Stimulated activated naive B cell treated with anti-CD40 and anti-IgM and Interleukin-4, amounts not matched to agents 10 μg/mL and 1 μg/mL and 100 μg/mL, for 72 hours (primary cell): ENCODE results near the gene SMCR8.
"Not testable (repeated sequence)": the region's sequence is repeated elsewhere in the genome, so short reads cannot be mapped to it uniquely, and the experiment has no call there.

ENCODE experiments used
- ATAC-seq, 2 donors: fragments of 150-1000 bp; cut with Tn5 transposase; replicated peaks; 2 replicates each; pipeline ENCODE4 v1.10.0; 2021; ENCODE audit warnings: moderate library complexity in 1 of 2
- DNase-seq: peaks from one replicate; pipeline ENCODE4 v3.0.0; 2021
- H3K27ac Mint-ChIP-seq: one replicate; pipeline ENCODE4 v1.8.0; 2022; ENCODE audit warnings: mild to moderate bottlenecking, mixed read lengths
- H3K27me3 Mint-ChIP-seq, 2 donors: one replicate each; pipeline ENCODE4 v1.8.0; 2022; ENCODE audit warnings: mixed read lengths in 2 of 2
- H3K36me3 Mint-ChIP-seq, 2 donors: one replicate each; pipeline ENCODE4 v1.8.0; 2022; ENCODE audit warnings: mixed read lengths in 2 of 2, mild to moderate bottlenecking in 1 of 2
- H3K4me1 Mint-ChIP-seq, 2 donors: one replicate each; pipeline ENCODE4 v1.8.0; 2022; ENCODE audit warnings: mixed read lengths in 2 of 2, mild to moderate bottlenecking in 1 of 2
- H3K4me3 Mint-ChIP-seq, 2 donors: one replicate each; pipeline ENCODE4 v1.8.0; 2022; ENCODE audit warnings: mild to moderate bottlenecking in 2 of 2, mixed read lengths in 2 of 2, moderate library complexity in 1 of 2
- H3K9me3 Mint-ChIP-seq, 2 donors: one replicate each; pipeline ENCODE4 v1.8.0; 2022; ENCODE audit warnings: mixed read lengths in 2 of 2, mild to moderate bottlenecking in 1 of 2

SMCR8 gene

DNA sequence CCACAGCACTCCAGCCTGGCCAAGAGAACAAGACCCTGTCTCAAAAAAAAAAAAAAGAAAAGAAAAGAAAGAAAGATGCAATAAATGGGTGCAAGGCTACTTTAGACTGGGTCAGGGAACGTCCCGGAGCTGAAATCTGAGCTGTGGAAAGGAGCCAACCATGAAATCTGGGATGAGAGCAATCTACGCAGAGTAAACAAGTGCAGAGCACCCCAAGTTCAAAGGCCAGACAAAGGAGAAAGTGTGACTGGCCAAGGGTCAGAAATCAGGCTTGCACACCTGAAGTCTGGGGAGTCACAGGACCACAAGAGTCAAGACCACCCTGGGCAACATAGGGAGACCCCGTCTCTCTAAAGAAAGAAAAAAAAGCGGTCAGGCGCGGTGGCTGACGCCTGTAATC, 45.4 kb downstream of the SMCR8 start:
- DNase-seq (no peak), ATAC-seq (no peak)
- Mint-ChIP-seq H3K27ac (no peak overlapping the region), H3K9me3 (no peaks in the 10 kb centered on the region), H3K27me3 (no peaks in the 10 kb centered on the region), H3K36me3 (peaks cover 2 to 16% of the 10 kb centered on the region in 2 donors), H3K4me1 (peaks cover 8 to 16% of the 10 kb centered on the region in 2 donors), H3K4me3 (no peak overlapping the region)

DNA sequence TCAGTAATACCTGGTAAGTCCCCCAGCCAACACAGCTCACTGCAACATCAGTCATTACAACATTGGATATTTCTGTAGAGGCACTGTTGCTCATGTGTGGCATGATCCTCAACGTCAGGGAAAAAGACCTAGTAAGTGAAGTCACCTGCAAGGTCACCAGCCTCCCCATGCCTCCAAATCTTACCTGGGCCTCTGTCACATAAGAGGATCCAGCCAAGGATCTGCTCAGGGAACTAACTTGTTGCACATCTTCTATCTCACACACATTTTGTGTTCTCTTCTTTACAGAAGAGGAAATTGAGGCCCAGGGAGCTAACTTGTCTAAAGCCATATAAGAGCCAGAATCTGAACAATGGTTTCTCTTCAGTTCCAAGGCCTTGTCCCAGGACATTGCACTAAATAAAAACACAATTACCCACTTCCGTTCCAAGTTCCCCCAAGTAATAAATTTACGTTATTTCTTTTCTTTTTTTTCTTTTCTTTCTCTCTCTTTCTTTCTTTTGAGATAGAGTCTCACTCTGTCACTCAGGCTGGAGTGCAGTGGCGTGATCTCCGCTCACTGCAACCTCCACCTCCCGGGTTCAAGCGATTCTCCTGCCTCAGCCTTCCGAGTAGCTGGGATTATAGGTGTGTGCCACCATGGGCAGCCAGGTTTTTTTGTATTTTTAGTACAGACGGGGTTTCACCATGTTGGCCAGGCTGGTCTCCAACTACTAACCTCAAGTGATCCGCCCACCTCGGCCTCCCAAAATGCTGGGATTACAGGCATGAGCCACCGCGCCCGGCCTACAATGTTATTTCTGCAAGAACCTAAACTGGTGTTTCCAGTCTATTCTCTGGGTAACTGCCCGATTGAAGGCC, 47.0 kb downstream of the SMCR8 start:
- Mint-ChIP-seq H3K27ac (no peak overlapping the region), H3K27me3 (no peaks in the 10 kb centered on the region), H3K36me3 (peaks cover 2 to 9% of the 10 kb centered on the region in 2 donors), H3K4me3 (peak overlapping the region; percentile 93 to 96), H3K4me1 (peaks cover 8 to 16% of the 10 kb centered on the region in 2 donors), H3K9me3 (no peaks in the 10 kb centered on the region)
- ATAC-seq (no peak), DNase-seq (no peak)

DNA sequence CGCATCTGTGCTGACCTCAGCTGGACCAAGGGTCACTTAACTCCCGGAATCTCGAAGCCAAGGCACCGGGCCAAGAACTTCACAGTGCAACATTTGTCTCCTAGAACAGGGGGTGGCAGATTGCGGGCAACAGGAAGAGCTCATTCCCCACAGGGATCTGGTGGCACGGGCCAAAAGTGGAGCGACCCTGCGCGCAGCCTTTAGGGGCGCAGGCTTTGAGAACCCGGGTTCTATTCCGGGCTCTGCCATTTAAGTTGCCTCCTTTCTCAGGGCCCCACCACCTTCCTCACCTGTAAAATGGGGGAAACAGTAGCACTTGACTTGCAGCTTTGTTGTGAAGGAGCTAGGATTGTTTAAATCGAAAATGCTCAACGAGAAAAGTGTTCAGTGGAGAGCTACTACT, 47.6 kb downstream of the SMCR8 start:
- Mint-ChIP-seq H3K4me3 (peak overlapping the region; percentile 93 to 96), H3K27me3 (no peaks in the 10 kb centered on the region), H3K36me3 (peaks cover 2 to 9% of the 10 kb centered on the region in 2 donors), H3K4me1 (peaks cover 8 to 16% of the 10 kb centered on the region in 2 donors), H3K9me3 (no peaks in the 10 kb centered on the region), H3K27ac (no peak overlapping the region)
- no peak for DNase-seq
- ATAC-seq = peak; percentile 15 to 22

DNA sequence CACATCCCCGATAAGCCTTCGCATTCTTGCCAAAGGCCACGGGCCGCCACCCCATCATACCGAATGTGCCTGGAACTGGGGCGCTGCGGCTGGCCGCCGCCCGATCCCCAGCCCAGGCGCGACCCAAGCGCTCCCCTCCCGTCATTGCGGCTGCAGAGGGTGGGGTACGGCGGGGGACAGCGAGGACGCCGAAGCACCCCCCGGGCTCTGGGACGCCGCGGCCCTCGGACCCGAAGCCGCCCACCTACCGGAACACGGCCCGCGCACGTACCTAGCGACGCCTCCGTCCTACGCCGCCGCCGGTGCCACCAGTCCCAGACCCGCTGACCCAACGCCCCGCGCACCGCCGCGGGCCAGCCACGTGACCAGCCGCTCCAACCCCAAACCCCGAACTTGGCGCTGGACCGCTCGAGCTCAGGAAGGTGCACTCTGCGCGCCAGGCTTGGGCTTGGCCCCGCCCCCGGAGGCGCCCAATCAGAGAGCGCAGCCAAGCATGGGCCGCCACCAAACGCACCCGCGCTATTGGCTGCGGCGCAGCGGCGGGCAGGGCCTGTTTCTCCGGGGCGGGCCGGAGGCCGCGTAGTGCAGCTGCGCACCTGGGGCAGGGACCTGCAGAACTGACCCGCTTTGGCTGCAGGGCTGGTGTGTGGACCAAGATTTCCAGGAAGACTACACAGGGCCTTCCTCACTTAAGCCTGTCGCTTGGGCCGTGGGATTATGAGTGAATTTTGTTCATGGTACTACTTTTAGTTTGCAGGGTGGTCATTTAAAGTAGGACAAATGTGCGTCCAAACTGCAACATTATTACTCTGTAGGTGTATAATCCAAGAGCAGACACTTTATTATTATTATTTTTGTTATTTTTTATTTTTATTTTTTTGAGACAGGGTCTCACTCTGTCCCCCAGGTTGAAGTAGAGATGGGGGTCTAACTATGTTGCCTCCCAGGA, 48.3 kb downstream of the SMCR8 start, which contains the start of gene SHMT1:
SHMT1 (minus strand) TSS at position 450 of the 949 bp plus-strand sequence. CDS start 7,569 bp downstream, outside the sequence.
- Mint-ChIP-seq H3K27me3 (no peaks in the 10 kb centered on the region), H3K36me3 (peaks cover 2 to 9% of the 10 kb centered on the region in 2 donors), H3K9me3 (no peaks in the 10 kb centered on the region), H3K4me1 (peaks cover 8 to 16% of the 10 kb centered on the region in 2 donors), H3K4me3 (peak within 1 kb of the TSS; percentile 93 to 96), H3K27ac (peak within 1 kb of the TSS; percentile 88)
- DNase-seq = peak; percentile 90
- peak; percentile 99 to 100 for ATAC-seq

DNA sequence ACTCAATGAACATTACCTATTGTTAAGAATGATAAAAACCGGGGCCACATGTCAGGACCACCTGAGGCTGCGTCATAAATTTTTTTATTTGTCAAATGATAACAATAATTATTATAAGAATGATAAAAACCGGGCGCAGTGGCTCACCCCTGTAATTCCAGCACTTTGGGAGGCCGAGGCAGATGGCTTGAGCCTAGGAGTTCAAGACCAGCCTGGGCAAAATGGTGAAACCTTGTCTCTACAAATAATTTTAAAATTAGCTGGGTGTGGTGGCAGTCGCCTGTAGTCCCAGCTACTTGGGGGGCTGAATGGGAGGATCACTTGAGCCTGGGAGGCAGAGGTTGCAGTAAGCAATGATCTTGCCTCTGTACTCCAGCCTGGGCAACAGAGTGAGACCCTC, 49.1 kb downstream of the SMCR8 start:
- ATAC-seq (no peak), DNase-seq (no peak)
- Mint-ChIP-seq H3K4me1 (peaks cover 8 to 16% of the 10 kb centered on the region in 2 donors), H3K27me3 (no peaks in the 10 kb centered on the region), H3K36me3 (peaks cover 2 to 7% of the 10 kb centered on the region in 2 donors), H3K9me3 (no peaks in the 10 kb centered on the region), H3K27ac (no peak overlapping the region), H3K4me3 (no peak overlapping the region)

DNA sequence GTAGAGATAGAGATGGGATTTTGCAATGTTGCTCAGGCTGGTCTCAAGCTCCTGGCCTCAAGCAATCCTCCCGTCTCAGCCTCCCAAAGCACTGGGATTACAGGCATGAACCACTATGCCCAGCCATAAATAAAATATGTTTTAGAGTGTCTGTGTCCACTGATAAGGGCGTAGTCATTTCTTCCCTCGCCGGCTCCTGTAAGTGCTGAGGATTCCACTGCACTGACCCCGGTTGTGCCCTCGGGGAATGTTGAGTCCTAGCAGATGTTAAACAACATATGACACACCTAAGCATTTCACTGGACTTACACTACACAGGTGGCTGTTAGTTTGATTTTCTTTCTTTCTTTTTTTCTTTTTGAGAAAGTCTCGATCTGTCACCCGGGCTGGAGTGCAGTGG, 53.9 kb downstream of the SMCR8 start:
- H3K27ac Mint-ChIP-seq = no peak overlapping the region
- H3K4me3 Mint-ChIP-seq = no peak overlapping the region
- H3K27me3 Mint-ChIP-seq = peaks cover 17 to 18% of the 10 kb centered on the region in 2 donors
- DNase-seq (no peak), ATAC-seq (no peak)
- no peaks in the 10 kb centered on the region for H3K36me3 Mint-ChIP-seq
- H3K9me3 Mint-ChIP-seq = no peaks in the 10 kb centered on the region
- H3K4me1 Mint-ChIP-seq = peaks cover 0 to 2% of the 10 kb centered on the region in 2 donors

DNA sequence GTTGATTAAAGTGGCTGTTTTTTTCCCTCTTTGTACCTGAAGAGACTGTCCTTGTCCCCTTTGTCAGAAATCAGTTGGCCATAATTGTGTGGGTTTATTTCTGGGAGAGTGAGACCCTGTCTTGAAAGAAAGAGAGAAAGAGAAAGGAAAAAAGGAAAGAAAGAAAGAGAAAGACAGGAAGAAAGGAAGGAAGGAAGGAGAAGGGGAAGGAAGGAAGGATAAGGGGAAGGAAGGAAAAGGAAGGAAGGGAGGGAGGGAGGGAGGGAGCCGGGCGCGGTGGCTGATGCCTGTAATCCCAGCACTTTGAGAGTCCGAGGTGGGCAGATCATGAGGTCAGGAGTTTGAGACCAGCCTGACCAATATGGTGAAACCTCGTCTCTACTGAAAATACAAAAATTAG, 55.7 kb downstream of the SMCR8 start:
- no peak for ATAC-seq
- peaks cover 0 to 5% of the 10 kb centered on the region in 2 donors for H3K9me3 Mint-ChIP-seq

DNA sequence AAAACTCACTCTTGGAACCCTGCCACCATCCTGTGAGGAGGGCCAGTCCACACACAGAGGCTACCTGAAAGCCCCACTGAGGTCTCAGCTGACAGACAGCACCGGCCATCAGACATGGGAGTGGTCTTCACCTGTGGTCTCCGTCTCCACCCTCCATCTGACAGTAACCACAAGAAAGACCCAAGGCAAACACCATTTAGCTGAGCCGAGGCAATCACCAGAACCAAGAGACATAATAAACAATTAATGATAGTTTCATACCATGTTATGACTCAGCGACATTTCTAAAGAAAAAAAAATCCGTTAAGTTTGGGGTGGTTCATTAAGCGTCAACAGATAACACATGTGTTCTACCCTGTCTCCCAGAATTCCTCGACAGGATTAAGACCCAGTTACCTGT, 56.4 kb downstream of the SMCR8 start:
- H3K4me1 Mint-ChIP-seq = peaks cover 2% of the 10 kb centered on the region in 2 donors
- peaks cover 0 to 5% of the 10 kb centered on the region in 2 donors for H3K9me3 Mint-ChIP-seq
- no peak overlapping the region for H3K4me3 Mint-ChIP-seq
- ATAC-seq = peak in 1 of 2 donors; percentile 39
- H3K27ac Mint-ChIP-seq = no peak overlapping the region
- H3K36me3 Mint-ChIP-seq = peaks cover 0 to 5% of the 10 kb centered on the region in 2 donors
- peaks cover 17 to 18% of the 10 kb centered on the region in 2 donors for H3K27me3 Mint-ChIP-seq
- DNase-seq = no peak

More for the DNA sequence above, 55.7 kb downstream of the SMCR8 start:
- no peak for DNase-seq
- H3K4me3 Mint-ChIP-seq = no peak overlapping the region
- peaks cover 17 to 18% of the 10 kb centered on the region in 2 donors for H3K27me3 Mint-ChIP-seq
- no peak overlapping the region for H3K27ac Mint-ChIP-seq
- peaks cover 0 to 5% of the 10 kb centered on the region in 2 donors for H3K36me3 Mint-ChIP-seq
- peaks cover 0 to 2% of the 10 kb centered on the region in 2 donors for H3K4me1 Mint-ChIP-seq

DNA sequence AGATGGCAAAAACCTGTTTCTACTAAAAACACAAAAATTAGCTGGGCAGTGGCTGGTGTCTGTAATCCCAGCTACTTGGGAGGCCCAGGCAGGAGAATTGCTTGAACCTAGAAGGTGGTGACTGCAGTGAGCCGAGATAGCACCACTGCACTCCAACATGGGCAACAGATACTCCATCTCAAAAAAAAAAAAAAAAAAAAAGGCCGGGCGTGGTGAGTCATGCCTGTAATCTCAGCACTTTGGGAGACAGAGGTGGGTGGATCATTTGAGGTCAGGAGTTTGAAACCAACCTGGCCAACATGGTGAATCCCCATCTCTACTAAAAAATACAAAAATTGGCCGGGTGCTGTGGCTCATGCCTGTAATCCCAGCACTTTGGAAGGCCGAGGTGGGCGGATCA, 58.1 kb downstream of the SMCR8 start:
- DNase-seq, H3K36me3 Mint-ChIP-seq, H3K4me3 Mint-ChIP-seq, ATAC-seq, H3K9me3 Mint-ChIP-seq, H3K27ac Mint-ChIP-seq: not testable (repeated sequence)
- Mint-ChIP-seq H3K4me1 (peaks cover 9 to 17% of the 10 kb centered on the region in 2 donors), H3K27me3 (peaks cover 17 to 18% of the 10 kb centered on the region in 2 donors)

DNA sequence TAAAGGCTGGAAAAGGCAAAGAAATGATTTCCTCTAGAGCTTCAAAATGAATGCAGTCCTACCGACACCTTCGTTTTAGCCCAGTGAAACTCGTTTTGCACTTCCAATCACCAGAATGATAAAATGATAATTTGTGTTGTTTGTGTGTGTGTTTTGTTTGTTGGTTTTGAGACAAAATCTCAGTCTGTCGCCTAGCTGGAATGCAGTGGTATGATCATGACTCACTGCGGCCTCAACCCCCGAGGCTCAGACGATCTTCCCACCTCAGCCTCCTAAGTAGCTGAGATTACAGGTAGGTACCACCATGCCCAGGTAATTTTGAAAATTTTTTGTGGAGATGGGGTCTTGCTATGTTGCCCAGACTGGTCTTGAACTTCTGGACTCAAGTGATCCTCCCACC, 59.1 kb downstream of the SMCR8 start:
- Mint-ChIP-seq H3K4me3 (no peak overlapping the region), H3K4me1 (peaks cover 9 to 17% of the 10 kb centered on the region in 2 donors), H3K27me3 (peaks cover 17 to 18% of the 10 kb centered on the region in 2 donors), H3K36me3 (peaks cover 0 to 5% of the 10 kb centered on the region in 2 donors), H3K9me3 (peaks cover 0 to 5% of the 10 kb centered on the region in 2 donors), H3K27ac (no peak overlapping the region)
- ATAC-seq (no peak), DNase-seq (no peak)
